Measurements from ENCODE around the gene ARL17B.
"Not testable (repeated sequence)": the region's sequence is repeated elsewhere in the genome, so short reads cannot be mapped to it uniquely, and the experiment has no call there.

Gene ARL17B

GRCh38 chr17:46252804-46253203, 108.8 kb downstream of the ARL17B start:
- H3K9ac ChIP-seq (ENCODE audit: low read depth in 1 of 2, low read length in 2 of 2); H3K9me3 ChIP-seq (ENCODE audit: control insufficient read depth in 1 of 2, low read length in 2 of 2); H3K36me3 ChIP-seq (ENCODE audit: control insufficient read depth in 1 of 2, insufficient read depth in 2 of 2, low read length in 2 of 2); H3K27ac ChIP-seq (ENCODE audit: low read depth, low read length); H3K4me1 ChIP-seq (ENCODE audit: control insufficient read depth in 1 of 2, insufficient read depth in 2 of 2, low read length in 2 of 2); H3K27me3 ChIP-seq (ENCODE audit: control insufficient read depth in 1 of 2, insufficient read depth in 2 of 2, low read length in 2 of 2); H3K4me3 ChIP-seq (ENCODE audit: low read depth in 1 of 2, low read length in 2 of 2): not testable (repeated sequence)

GRCh38 chr17:46249153-46249552, 112.4 kb downstream of the ARL17B start:
- not testable (repeated sequence) for H3K27me3 ChIP-seq (ENCODE audit: control insufficient read depth in 1 of 2, insufficient read depth in 2 of 2, low read length in 2 of 2); H3K36me3 ChIP-seq (ENCODE audit: control insufficient read depth in 1 of 2, insufficient read depth in 2 of 2, low read length in 2 of 2); H3K9ac ChIP-seq (ENCODE audit: low read depth in 1 of 2, low read length in 2 of 2); H3K4me3 ChIP-seq (ENCODE audit: low read depth in 1 of 2, low read length in 2 of 2); H3K9me3 ChIP-seq (ENCODE audit: control insufficient read depth in 1 of 2, low read length in 2 of 2); H3K27ac ChIP-seq (ENCODE audit: low read depth, low read length); H3K4me1 ChIP-seq (ENCODE audit: control insufficient read depth in 1 of 2, insufficient read depth in 2 of 2, low read length in 2 of 2)

- not testable (repeated sequence) for H3K9me3 ChIP-seq (ENCODE audit: control insufficient read depth in 1 of 2, low read length in 2 of 2)
These were observed 116.4 kb downstream of the ARL17B start for GRCh38 chr17:46244949-46245768.

GRCh38 chr17:46244339-46244913, 117.1 kb downstream of the ARL17B start:
- not testable (repeated sequence) for H3K4me3 ChIP-seq (ENCODE audit: low read depth in 1 of 2, low read length in 2 of 2); H3K27ac ChIP-seq (ENCODE audit: low read depth, low read length); H3K4me1 ChIP-seq (ENCODE audit: control insufficient read depth in 1 of 2, insufficient read depth in 2 of 2, low read length in 2 of 2); H3K9ac ChIP-seq (ENCODE audit: low read depth in 1 of 2, low read length in 2 of 2); H3K27me3 ChIP-seq (ENCODE audit: control insufficient read depth in 1 of 2, insufficient read depth in 2 of 2, low read length in 2 of 2); H3K9me3 ChIP-seq (ENCODE audit: control insufficient read depth in 1 of 2, low read length in 2 of 2); H3K36me3 ChIP-seq (ENCODE audit: control insufficient read depth in 1 of 2, insufficient read depth in 2 of 2, low read length in 2 of 2)

More at GRCh38 chr17:46244949-46245768, 116.4 kb downstream of the ARL17B start:
- not testable (repeated sequence) for H3K27ac ChIP-seq (ENCODE audit: low read depth, low read length); H3K4me3 ChIP-seq (ENCODE audit: low read depth in 1 of 2, low read length in 2 of 2); H3K27me3 ChIP-seq (ENCODE audit: control insufficient read depth in 1 of 2, insufficient read depth in 2 of 2, low read length in 2 of 2); H3K36me3 ChIP-seq (ENCODE audit: control insufficient read depth in 1 of 2, insufficient read depth in 2 of 2, low read length in 2 of 2); H3K4me1 ChIP-seq (ENCODE audit: control insufficient read depth in 1 of 2, insufficient read depth in 2 of 2, low read length in 2 of 2); H3K9ac ChIP-seq (ENCODE audit: low read depth in 1 of 2, low read length in 2 of 2)

- H3K4me1 ChIP-seq (ENCODE audit: control insufficient read depth in 1 of 2, insufficient read depth in 2 of 2, low read length in 2 of 2); H3K4me3 ChIP-seq (ENCODE audit: low read depth in 1 of 2, low read length in 2 of 2); H3K9ac ChIP-seq (ENCODE audit: low read depth in 1 of 2, low read length in 2 of 2); H3K9me3 ChIP-seq (ENCODE audit: control insufficient read depth in 1 of 2, low read length in 2 of 2); H3K27me3 ChIP-seq (ENCODE audit: control insufficient read depth in 1 of 2, insufficient read depth in 2 of 2, low read length in 2 of 2); H3K36me3 ChIP-seq (ENCODE audit: control insufficient read depth in 1 of 2, insufficient read depth in 2 of 2, low read length in 2 of 2); H3K27ac ChIP-seq (ENCODE audit: low read depth, low read length): not testable (repeated sequence)
These were observed 117.6 kb downstream of the ARL17B start for GRCh38 chr17:46243928-46244327.

- not testable (repeated sequence) for H3K9me3 ChIP-seq (ENCODE audit: control insufficient read depth in 1 of 2, low read length in 2 of 2); H3K4me1 ChIP-seq (ENCODE audit: control insufficient read depth in 1 of 2, insufficient read depth in 2 of 2, low read length in 2 of 2); H3K36me3 ChIP-seq (ENCODE audit: control insufficient read depth in 1 of 2, insufficient read depth in 2 of 2, low read length in 2 of 2); H3K4me3 ChIP-seq (ENCODE audit: low read depth in 1 of 2, low read length in 2 of 2); H3K27me3 ChIP-seq (ENCODE audit: control insufficient read depth in 1 of 2, insufficient read depth in 2 of 2, low read length in 2 of 2); H3K27ac ChIP-seq (ENCODE audit: low read depth, low read length); H3K9ac ChIP-seq (ENCODE audit: low read depth in 1 of 2, low read length in 2 of 2)
These were observed 118.1 kb downstream of the ARL17B start for GRCh38 chr17:46243505-46243904.

GRCh38 chr17:46231359-46231758, 130.2 kb downstream of the ARL17B start:
- H3K9me3 ChIP-seq (ENCODE audit: control insufficient read depth in 1 of 2, low read length in 2 of 2); H3K4me3 ChIP-seq (ENCODE audit: low read depth in 1 of 2, low read length in 2 of 2); H3K9ac ChIP-seq (ENCODE audit: low read depth in 1 of 2, low read length in 2 of 2); H3K36me3 ChIP-seq (ENCODE audit: control insufficient read depth in 1 of 2, insufficient read depth in 2 of 2, low read length in 2 of 2); H3K4me1 ChIP-seq (ENCODE audit: control insufficient read depth in 1 of 2, insufficient read depth in 2 of 2, low read length in 2 of 2); H3K27me3 ChIP-seq (ENCODE audit: control insufficient read depth in 1 of 2, insufficient read depth in 2 of 2, low read length in 2 of 2); H3K27ac ChIP-seq (ENCODE audit: low read depth, low read length): not testable (repeated sequence)

- not testable (repeated sequence) for H3K27me3 ChIP-seq (ENCODE audit: control insufficient read depth in 1 of 2, insufficient read depth in 2 of 2, low read length in 2 of 2); H3K9me3 ChIP-seq (ENCODE audit: control insufficient read depth in 1 of 2, low read length in 2 of 2); H3K9ac ChIP-seq (ENCODE audit: low read depth in 1 of 2, low read length in 2 of 2); H3K36me3 ChIP-seq (ENCODE audit: control insufficient read depth in 1 of 2, insufficient read depth in 2 of 2, low read length in 2 of 2); H3K4me1 ChIP-seq (ENCODE audit: control insufficient read depth in 1 of 2, insufficient read depth in 2 of 2, low read length in 2 of 2); H3K27ac ChIP-seq (ENCODE audit: low read depth, low read length)
- peak overlapping the region; percentile 45 to 75 for H3K4me3 ChIP-seq (ENCODE audit: low read depth in 1 of 2, low read length in 2 of 2)
These were observed 136.2 kb downstream of the ARL17B start for GRCh38 chr17:46225274-46225794.

GRCh38 chr17:46224864-46225263, 136.7 kb downstream of the ARL17B start:
- H3K4me3 ChIP-seq (ENCODE audit: low read depth in 1 of 2, low read length in 2 of 2), result peak overlapping the region; percentile 45 to 75
- not testable (repeated sequence) for H3K9me3 ChIP-seq (ENCODE audit: control insufficient read depth in 1 of 2, low read length in 2 of 2); H3K9ac ChIP-seq (ENCODE audit: low read depth in 1 of 2, low read length in 2 of 2); H3K27ac ChIP-seq (ENCODE audit: low read depth, low read length); H3K4me1 ChIP-seq (ENCODE audit: control insufficient read depth in 1 of 2, insufficient read depth in 2 of 2, low read length in 2 of 2); H3K36me3 ChIP-seq (ENCODE audit: control insufficient read depth in 1 of 2, insufficient read depth in 2 of 2, low read length in 2 of 2); H3K27me3 ChIP-seq (ENCODE audit: control insufficient read depth in 1 of 2, insufficient read depth in 2 of 2, low read length in 2 of 2)

Data from duodenal mucosa (tissue), 2 donors.